Smooth muscle cell (in vitro differentiated cells): ENCODE measurements around the gene CEP57. TPM values are rescaled to one million over a fixed set of nuclear protein-coding genes. Genes with fewer than 3 reads are reported as not detected.
A peak's percentile ranks its signal among the peaks of the same experiment; 100 is the strongest.

ENCODE experiments used
- DNase-seq: peaks from one replicate; lab custom pipeline; 2025; ENCODE audit not compliant: unreplicated experiment; lab: John Stamatoyannopoulos, UW
- H2AFZ ChIP-seq: fragments of 200-600 bp; sonication (generic); 2 replicates; pipeline ENCODE4 v1.6.0; 2016; ENCODE audit warnings: antibody characterized with exemption, low read depth, mild to moderate bottlenecking
- H3F3A ChIP-seq: fragments of 200-600 bp; sonication (generic); 2 replicates; pipeline ENCODE4 v1.6.0; 2017; ENCODE audit warnings: antibody characterized with exemption, low read depth
- H3K27ac ChIP-seq: fragments of 200-600 bp; sonication (generic); 2 replicates; pipeline ENCODE4 v1.5.1; 2016; ENCODE audit warnings: low read depth, mild to moderate bottlenecking
- H3K27me3 ChIP-seq: fragments of 200-600 bp; sonication (generic); 2 replicates; pipeline ENCODE4 v1.6.1; 2016; ENCODE audit warnings: low read depth, mild to moderate bottlenecking
- H3K36me3 ChIP-seq: fragments of 200-600 bp; sonication (generic); 2 replicates; pipeline ENCODE4 v1.5.1; 2016; ENCODE audit warnings: low read depth
- H3K4me1 ChIP-seq: fragments of 200-600 bp; sonication (generic); 2 replicates; pipeline ENCODE4 v1.5.1; 2016; ENCODE audit warnings: low read depth
- H3K4me2 ChIP-seq: fragments of 200-600 bp; sonication (generic); 2 replicates; pipeline ENCODE4 v1.6.0; 2016; ENCODE audit warnings: mild to moderate bottlenecking
- H3K4me3 ChIP-seq: fragments of 200-600 bp; sonication (generic); 2 replicates; pipeline ENCODE4 v1.5.1; 2016; ENCODE audit warnings: mild to moderate bottlenecking
- H3K79me2 ChIP-seq: fragments of 200-600 bp; sonication (generic); 2 replicates; pipeline ENCODE4 v1.6.0; 2016; ENCODE audit warnings: low read depth, mild to moderate bottlenecking
- H3K9ac ChIP-seq: fragments of 200-600 bp; sonication (generic); 2 replicates; pipeline ENCODE4 v1.6.0; 2016; ENCODE audit warnings: low read depth
- H3K9me3 ChIP-seq: fragments of 200-600 bp; sonication (generic); replicated peaks from 2 replicates; pipeline ENCODE4 v1.5.1; 2016; ENCODE audit warnings: low read depth
- H4K20me1 ChIP-seq: fragments of 200-600 bp; sonication (generic); 2 replicates; pipeline ENCODE4 v1.6.0; 2016; ENCODE audit warnings: low read depth
- WGBS: methylation state at CpG from one replicate; pipeline ENCODE4 v1.1.7; 2016; ENCODE audit warnings: low lambda C conversion rate; 5-methylcytosine and 5-hydroxymethylcytosine counted together
- polyA plus RNA-seq: library from polyadenylated mRNA; unstranded; fragments of >200 nt; fragmentation: Nextera tagmentation; extraction: Ambion mirVana; gene quantifications from 2 replicates; pipeline ENCODE4 v1.2.1, GENCODE V29; 2016
- total RNA-seq: library from RNA; depleted of rRNA; stranded (reverse); fragments of >200 nt; gene quantifications from 2 replicates; pipeline ENCODE4 v1.2.3, GENCODE V29; 2014
- TF ChIP-seq, protein P1 (sequence below): fragments of 200-600 bp; sonication (generic); IDR thresholded peaks from 2 replicates; pipeline ENCODE4 v1.5.1; 2017; ENCODE audit warnings: borderline replicate concordance, mild to moderate bottlenecking, antibody characterized with exemption; ENCODE audit not compliant: insufficient read depth, poor library complexity, severe bottlenecking

The CEP57 gene
- total RNA-seq = 67.7 and 84.7 TPM in 2 replicates
- polyA plus RNA-seq = 37.4 and 47.6 TPM in 2 replicates

DNA sequence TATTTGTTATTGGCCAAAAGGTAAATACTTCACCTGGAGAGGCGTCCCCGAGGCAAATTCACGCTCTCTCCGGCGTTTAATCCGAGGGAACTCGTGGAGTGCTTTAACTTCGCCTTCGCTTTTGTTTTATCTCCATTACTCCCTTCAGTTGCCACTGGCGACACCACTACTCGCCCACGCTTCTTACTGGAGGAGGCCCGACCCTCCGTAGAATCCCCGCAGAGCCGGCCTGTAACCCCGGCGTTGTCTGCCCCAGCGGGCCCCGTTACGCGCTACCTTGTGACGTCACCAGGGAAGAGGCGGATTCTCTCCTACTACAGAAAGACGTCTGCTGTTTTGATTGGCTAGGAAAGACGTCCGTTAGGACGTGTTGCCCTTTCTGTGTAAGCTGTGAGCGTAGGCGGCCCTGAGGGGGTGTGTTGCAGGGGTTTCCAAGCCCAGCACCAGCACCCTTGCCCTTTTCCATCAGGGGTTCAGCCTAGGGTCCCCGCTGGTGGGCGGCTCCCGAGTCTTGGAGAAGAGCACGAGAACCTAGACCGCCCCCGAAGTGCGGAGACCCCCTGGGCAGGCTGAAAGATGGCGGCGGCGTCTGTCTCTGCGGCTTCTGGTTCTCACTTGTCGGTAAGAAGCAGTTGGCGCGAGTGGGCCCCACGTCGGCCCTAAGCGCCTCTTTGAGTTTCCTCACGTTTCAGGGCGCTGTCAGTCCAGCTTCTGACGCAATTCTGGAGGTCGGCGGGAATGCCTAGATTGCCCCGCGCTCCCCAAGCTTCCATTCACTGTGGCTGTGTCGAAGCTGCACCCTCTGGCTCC, at the start of gene CEP57:
CEP57 (plus strand) TSS at position 376 of the 810 bp plus-strand sequence; CDS start at position 577, 201 bp downstream.
- H3K27ac ChIP-seq = peak within 1 kb of the TSS; percentile 98
- peaks cover 76% of the 10 kb centered on the region for H3K79me2 ChIP-seq
- under 1% methylated on average over 51 of the region's 55 CpGs for WGBS

DNA sequence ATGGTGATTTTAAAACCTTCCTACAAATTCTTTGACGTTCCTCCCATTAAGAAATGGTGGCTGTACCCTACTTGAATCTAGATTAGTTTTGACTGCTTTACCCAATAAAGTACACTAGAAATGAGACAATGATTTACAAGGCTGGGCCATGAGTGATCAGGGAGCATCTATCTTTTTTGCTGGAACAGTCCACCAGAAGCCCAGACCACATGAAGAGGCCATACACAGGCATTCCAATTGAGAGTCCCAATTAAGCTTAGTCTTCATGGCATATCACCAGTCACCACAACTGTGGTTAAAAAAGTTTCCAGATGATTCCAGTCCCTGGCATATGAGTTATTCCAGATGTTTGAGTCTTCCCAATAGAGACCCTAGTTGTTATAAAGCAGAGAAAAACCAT, 40.2 kb upstream of the CEP57 start:
- H3K9ac ChIP-seq = no peak overlapping the region
- WGBS = 76% methylated on average over 1 of the region's 1 CpG
- no peak overlapping the region for H3K4me3 ChIP-seq
- H3K9me3 ChIP-seq = no peaks in the 10 kb centered on the region
- H3F3A ChIP-seq = no peaks in the 10 kb centered on the region
- H3K79me2 ChIP-seq = no peaks in the 10 kb centered on the region
- no peak overlapping the region for H3K4me2 ChIP-seq
- no peaks in the 10 kb centered on the region for H4K20me1 ChIP-seq
- H3K27me3 ChIP-seq = no peaks in the 10 kb centered on the region
- DNase-seq = no peak
- TF ChIP-seq, protein P1, sequence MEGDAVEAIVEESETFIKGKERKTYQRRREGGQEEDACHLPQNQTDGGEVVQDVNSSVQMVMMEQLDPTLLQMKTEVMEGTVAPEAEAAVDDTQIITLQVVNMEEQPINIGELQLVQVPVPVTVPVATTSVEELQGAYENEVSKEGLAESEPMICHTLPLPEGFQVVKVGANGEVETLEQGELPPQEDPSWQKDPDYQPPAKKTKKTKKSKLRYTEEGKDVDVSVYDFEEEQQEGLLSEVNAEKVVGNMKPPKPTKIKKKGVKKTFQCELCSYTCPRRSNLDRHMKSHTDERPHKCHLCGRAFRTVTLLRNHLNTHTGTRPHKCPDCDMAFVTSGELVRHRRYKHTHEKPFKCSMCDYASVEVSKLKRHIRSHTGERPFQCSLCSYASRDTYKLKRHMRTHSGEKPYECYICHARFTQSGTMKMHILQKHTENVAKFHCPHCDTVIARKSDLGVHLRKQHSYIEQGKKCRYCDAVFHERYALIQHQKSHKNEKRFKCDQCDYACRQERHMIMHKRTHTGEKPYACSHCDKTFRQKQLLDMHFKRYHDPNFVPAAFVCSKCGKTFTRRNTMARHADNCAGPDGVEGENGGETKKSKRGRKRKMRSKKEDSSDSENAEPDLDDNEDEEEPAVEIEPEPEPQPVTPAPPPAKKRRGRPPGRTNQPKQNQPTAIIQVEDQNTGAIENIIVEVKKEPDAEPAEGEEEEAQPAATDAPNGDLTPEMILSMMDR = no peak
- H3K36me3 ChIP-seq = no peaks in the 10 kb centered on the region
- no peaks in the 10 kb centered on the region for H3K4me1 ChIP-seq
- H3K27ac ChIP-seq = no peak overlapping the region
- H2AFZ ChIP-seq = no peak overlapping the region

More for the DNA sequence above, at the start of gene CEP57:
- peaks cover 20% of the 10 kb centered on the region for H3K4me1 ChIP-seq
- peak within 1 kb of the TSS; percentile 82 for H2AFZ ChIP-seq
- H3F3A ChIP-seq = no peaks in the 10 kb centered on the region
- H4K20me1 ChIP-seq = no peaks in the 10 kb centered on the region
- H3K9ac ChIP-seq = peak within 1 kb of the TSS; percentile 98
- TF ChIP-seq, protein P1 = no peak
- peak within 1 kb of the TSS; percentile 74 for H3K4me3 ChIP-seq
- H3K4me2 ChIP-seq = peak within 1 kb of the TSS; percentile 89
- no peaks in the 10 kb centered on the region for H3K27me3 ChIP-seq
- H3K36me3 ChIP-seq = peaks cover 3% of the 10 kb centered on the region
- H3K9me3 ChIP-seq = no peaks in the 10 kb centered on the region
- DNase-seq = peak; percentile 89

DNA sequence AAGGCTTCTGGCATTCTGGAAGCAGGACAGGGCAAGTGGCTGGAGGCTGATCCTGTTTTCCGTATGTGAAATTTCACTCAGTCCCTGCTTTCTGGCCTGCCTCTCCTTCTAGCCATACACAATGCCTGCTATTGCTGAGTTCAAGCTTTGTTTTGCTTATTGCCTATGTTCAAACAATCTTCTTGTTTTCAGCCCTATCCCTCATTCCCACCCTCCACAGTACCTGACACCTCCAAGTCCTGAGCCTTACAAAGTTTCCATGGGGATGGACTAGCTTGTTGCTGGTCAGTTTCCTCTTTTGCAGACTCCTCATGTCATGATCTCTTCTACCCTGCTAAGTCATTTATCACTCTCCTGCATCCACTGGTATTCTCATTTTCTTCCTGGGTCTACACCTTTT, 38.8 kb upstream of the CEP57 start:
- Histone ChIP-seq H3K36me3 (no peaks in the 10 kb centered on the region), H3K4me2 (no peak overlapping the region), H3F3A (no peaks in the 10 kb centered on the region), H3K27ac (no peak overlapping the region), H2AFZ (no peak overlapping the region), H3K9ac (no peak overlapping the region), H3K4me3 (no peak overlapping the region), H4K20me1 (no peaks in the 10 kb centered on the region), H3K79me2 (no peaks in the 10 kb centered on the region), H3K27me3 (no peaks in the 10 kb centered on the region), H3K4me1 (no peaks in the 10 kb centered on the region), H3K9me3 (no peaks in the 10 kb centered on the region)
- TF ChIP-seq, protein P1 = no peak
- no peak for DNase-seq
- 91% methylated on average over 1 of the region's 1 CpG for WGBS
